Measurements from ENCODE around the gene ANKMY1.

The ANKMY1 gene

DNA sequence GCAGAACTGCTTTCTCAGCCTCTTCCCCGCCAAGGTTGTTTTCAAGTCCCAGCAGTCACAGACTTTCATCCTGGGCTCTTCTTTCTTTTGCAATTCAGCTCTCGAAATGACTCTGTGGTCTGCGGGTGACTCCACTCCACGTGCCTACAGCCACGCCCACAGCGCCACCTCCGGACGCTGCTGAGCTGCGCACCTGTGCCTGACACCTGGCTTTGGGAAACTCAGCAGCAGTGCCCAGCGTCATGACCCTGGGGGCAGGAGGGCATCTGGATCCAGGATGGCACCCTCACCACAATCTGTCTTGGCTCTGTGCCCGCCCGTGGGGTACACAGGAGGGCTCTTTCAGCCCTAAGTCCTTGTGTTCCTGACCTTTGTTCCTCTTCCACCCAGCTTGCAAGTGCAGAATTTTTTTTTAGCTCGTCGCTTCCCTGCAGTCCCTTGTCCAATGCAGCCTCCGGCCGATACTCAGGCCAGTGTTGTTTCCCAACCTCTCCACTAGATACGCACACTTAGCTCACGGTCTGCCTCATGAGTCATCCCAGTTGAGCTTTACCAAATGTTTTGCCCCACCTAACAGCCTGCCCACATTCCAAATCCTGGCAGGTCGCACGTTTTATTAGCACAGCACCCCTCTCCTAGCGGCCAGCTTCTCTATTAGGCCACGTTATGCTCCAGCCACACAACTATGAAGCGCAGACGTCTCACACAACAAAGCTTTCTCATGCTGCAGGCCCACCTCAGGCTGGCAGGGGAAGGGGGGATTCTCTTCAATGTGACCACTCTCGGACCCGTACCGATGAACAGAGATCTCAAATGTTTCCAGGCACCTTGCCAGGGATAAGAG lies 22.2 kb upstream of the ANKMY1 start:
- DNase-seq, result peak; percentile 86 to 89

DNA sequence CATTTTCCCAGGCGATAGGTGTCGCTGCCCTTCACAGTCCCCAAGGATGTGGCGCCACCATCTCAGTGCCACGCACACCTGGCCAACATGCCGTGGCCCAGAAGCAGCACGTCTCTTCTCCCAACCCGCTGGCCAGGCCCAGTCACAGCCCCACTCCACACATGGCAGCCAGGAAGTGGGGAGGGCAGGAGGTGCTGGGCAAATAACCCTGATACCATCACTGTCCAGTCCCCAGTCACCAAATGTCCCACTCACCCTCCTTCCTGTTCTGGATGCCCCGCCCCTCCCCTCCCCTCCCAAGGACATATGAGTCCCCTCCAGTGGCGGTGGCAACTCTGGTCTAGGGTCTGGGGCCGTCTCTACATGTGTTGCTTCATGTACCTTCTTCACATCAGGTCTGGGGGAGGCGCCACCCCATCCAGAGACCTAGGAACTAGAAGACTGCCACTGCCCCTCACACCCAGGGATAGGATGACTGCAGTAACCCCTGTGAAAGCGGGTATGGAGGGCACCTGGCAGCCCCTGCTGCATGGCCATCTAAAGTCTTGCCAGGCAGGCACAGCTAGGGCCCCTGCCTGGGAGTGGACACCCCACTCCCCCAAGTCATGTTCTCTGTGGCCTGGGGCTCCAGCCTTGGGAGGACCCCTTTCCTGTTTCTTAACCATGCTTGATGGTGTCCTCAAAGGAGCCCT lies 21.4 kb upstream of the ANKMY1 start:
- no peak for DNase-seq

DNA sequence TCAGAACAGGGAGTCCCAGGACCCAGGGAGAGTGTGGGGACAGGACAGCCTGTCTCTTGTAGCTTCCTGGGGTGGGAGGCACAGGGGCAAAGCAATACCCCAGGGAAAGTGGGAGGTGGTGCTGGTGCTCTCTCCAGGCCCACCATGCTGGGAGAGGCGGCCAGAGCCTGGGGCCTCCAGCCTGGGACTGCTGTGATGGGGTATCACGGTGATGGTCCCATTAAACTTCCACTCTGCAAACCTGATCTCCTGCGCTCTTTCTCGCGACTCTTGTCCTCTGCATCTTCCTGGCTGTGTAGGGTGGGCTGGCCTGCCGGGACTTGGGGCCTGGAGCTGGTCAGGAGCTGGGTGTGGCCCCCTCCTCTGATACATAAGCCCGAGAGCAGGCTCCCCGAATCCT lies 20.7 kb upstream of the ANKMY1 start:
- DNase-seq, result no peak

- DNase-seq, result no peak
Measured at GRCh38 chr2:240578110-240578450, 20.3 kb upstream of the ANKMY1 start.

DNA sequence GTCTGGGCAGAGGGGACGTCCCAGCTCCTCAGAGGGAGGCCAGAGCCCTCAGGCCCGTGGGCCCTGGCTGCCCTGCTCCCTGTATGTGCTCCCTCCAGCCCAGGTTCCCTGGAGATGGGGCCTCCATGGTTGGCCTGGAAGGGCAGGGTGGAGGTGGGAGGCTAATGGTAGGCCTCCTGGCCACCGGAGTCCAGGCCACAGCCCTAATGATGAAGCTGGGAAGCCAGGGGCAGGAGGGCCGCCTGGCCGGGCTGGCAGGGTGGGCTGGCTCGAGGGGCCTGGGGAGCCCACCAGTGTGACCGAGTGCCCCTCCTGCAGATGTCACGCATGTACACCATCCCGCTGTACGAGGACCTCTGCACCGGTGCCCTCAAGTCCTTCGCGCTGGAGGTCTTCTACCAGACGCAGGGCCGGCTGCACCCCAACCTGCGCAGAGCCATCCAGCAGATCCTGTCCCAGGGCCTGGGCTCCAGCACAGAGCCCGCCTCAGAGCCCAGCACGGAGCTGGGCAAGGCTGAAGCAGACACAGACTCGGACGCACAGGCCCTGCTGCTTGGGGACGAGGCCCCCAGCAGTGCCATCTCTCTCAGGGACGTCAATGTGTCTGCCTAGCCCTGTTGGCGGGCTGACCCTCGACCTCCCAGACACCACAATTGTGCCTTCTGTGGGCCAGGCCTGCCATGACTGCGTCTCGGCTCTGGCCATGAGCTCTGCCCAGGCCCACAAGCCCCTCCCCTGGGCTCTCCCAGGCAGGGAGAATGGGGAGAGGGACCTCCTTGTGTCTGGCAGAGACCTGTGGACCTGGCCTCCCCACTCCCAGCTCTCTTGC lies 19.7 kb upstream of the ANKMY1 start:
- no peak for DNase-seq

GRCh38 chr2:240576436-240577205 lies 18.8 kb upstream of the ANKMY1 start:
- DNase-seq, result no peak

GRCh38 chr2:240576036-240576435 lies 18.2 kb upstream of the ANKMY1 start:
- DNase-seq, result no peak

DNA sequence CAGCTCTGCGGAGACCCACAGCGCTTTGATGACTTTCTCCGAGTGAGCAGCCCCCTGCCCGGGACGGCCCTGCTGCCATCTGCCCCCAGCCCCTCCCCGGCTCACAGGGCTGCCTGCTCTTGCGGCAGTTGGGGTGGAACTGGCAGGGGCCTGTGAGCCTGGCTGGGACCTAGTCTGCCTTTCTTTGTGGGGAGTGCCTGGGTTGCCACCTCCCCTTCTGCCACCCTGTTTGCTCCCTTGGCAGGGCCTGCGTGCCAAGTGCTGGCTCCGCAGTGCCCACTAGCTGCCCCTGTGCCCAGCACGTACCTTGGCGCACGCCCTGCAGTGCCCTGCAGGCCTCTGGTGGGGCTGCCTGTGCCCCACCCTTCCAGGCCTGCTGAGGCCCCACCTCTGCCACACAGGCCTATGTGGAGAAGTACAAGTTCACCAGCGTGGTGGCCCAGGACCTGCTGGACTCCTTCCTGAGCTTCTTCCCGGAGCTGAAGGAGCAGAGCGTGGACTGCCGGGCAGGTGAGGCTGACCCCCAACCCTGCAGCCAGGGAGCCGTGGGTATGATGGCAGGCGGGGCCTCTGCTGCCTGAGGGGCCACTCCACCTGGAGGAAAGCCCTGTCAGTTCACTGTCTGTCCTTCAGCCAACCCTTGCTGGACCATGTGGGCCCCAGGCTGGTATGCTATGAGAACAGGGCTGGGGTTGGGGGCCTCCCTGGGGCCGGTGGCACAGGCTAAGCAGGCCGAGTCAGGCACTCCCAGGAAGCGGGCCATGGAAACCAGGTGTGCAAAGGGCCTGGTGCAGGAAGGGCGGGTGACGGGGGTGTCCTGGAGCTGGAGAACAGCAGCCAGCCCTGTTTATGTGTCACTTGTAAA lies 17.5 kb upstream of the ANKMY1 start:
- DNase-seq, result no peak

DNA sequence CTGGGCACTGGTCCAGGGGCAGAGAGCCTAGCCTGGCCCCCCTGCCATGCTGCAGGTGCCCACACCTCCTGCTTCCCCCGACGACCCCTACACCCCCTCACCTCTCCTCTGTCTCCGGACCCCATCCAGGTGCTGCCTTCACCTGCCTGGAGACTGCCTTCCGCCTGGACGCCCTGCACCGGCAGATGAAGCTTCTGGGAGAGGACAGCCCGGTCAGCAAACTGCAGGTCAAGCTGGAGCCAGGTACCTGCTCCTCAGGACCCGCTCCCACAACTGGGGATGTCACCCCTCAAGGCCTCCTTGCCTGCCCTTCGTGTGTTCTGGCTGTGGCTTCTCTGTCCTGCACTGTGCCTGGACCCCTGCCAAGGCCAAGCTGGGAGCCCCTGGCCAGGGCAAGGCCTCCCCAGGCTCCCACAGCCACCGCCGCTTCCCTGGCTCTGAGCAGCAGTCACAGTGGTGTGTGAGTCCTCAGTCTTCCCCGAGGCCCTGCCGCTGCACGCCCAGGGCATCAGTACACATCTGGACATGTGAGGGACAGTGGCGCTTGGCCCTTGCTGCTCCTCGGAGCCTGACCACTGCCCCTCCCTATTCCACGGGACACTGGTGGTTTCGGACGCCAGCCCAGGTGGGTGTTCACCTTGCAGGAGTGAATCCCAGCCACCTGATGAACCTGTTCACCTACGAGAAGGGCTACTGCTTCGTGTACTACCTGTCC lies 16.8 kb upstream of the ANKMY1 start:
- no peak for DNase-seq

GRCh38 chr2:240573516-240574385 lies 16.0 kb upstream of the ANKMY1 start:
- DNase-seq, result no peak

DNA sequence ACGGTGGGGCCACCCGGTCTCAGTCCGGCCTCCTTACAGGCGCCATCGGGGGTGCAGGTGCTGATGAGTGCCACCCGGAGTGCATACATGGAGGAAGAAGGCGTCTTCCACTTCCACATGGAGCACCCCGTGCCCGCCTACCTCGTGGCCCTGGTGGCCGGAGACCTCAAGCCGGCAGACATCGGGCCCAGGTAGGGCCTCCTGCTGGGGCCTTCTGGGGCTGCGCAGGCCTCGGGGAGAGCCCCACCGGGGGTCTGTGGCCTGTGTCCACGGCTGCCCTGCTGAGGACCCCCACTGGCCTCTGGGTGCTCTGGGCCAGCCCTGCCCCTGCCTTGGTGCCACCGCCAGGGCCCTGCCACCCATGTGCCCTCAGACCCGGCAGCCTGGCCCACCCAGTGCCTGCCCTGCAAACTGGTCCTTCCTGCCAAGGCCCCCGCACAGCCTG lies 15.3 kb upstream of the ANKMY1 start:
- no peak for DNase-seq

- no peak for DNase-seq
Measured at GRCh38 chr2:240572141-240573031, 14.6 kb upstream of the ANKMY1 start.

DNA sequence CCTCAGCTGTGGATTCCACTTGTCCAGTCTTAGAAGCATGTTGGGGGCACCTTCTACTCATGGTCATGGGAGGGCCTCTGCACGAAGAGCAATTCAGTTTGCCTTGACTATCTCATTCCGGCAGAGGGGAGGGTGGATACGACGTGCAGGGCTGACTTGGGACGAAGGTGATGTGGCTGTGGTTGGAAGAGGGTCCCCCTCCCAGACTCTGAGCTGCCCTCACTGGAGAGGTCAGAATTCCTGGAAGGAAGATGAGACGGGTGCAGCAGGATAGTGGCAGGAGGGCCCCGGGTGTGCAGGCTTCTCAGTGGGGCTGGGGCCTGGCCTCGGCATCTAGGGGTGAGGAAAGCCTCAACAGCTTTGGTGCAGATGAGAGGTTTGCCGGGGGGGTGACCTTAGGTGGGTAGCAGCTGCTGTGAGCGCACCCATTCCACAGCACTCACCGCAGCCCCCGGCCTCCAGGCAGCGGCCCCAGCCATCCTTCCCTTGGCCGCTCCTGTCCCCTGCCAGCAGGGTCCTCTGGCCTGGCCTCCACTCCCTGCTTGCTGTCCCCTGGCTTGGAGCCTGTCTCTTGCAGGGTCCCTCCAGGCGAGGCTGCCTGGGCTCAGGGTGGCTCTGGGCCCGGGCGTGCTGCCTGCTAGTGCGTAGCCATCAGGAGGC lies 13.7 kb upstream of the ANKMY1 start:
- DNase-seq, result no peak

- no peak for DNase-seq
Measured at GRCh38 chr2:240570531-240571313, 12.9 kb upstream of the ANKMY1 start.

DNA sequence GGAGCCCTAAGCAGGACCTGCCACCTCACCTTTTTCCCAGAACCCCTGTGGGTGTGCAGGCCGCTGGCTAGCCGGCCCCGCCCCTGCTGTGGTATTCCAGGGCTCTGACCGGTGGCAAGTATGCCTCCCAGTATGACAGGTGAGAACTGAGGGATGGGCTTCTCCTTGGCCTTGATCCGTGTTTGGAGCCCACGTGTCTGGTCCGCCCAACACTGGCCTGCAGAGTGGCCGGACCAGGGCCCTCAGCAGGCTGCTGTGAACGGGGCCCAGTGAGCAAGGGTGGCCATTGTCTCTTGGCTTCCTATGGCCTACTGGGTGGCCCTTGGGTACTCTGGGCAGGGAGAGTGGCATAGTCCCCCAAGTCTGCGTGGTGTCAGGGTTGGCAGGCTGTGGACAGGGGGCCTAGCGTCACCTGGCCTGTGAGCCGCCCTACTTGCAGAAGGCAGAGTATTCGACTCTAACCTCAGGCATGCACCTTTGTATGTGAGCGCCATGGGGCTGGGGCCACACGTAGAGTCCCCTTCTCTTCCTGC lies 12.3 kb upstream of the ANKMY1 start:
- no peak for DNase-seq

GRCh38 chr2:240569523-240569997 lies 11.8 kb upstream of the ANKMY1 start:
- DNase-seq, result no peak
